Measurements from ENCODE around the gene TENM4.

Gene TENM4

GRCh38 chr11:79078999-79079398 lies 361.8 kb downstream of the TENM4 start:
- no peak overlapping the region for H3K4me3 ChIP-seq (ENCODE audit: low read length)
- DNase-seq (ENCODE audit: low read depth): no peak
- no peak for TF ChIP-seq CTCF (conservative IDR thresholded peaks at IDR 0.05; ENCODE audit: low read length)

GRCh38 chr11:79078456-79078855 lies 362.4 kb downstream of the TENM4 start:
- DNase-seq (ENCODE audit: low read depth): no peak
- no peak overlapping the region for H3K4me3 ChIP-seq (ENCODE audit: low read length)

GRCh38 chr11:79077702-79078330 lies 363.0 kb downstream of the TENM4 start:
- no peak for TF ChIP-seq CTCF (conservative IDR thresholded peaks at IDR 0.05; ENCODE audit: low read length)
- no peak overlapping the region for H3K4me3 ChIP-seq (ENCODE audit: low read length)

More at GRCh38 chr11:79078456-79078855, 362.4 kb downstream of the TENM4 start:
- TF ChIP-seq CTCF (conservative IDR thresholded peaks at IDR 0.05; ENCODE audit: low read length): no peak

GRCh38 chr11:79076526-79077115 lies 364.2 kb downstream of the TENM4 start:
- no peak overlapping the region for H3K4me3 ChIP-seq (ENCODE audit: low read length)
- peak; percentile 77 for TF ChIP-seq CTCF (conservative IDR thresholded peaks at IDR 0.05; ENCODE audit: low read length)
- DNase-seq (ENCODE audit: low read depth): peak; percentile 52

More at GRCh38 chr11:79077702-79078330, 363.0 kb downstream of the TENM4 start:
- DNase-seq (ENCODE audit: low read depth): no peak

- no peak overlapping the region for H3K4me3 ChIP-seq (ENCODE audit: low read length)
- TF ChIP-seq CTCF (conservative IDR thresholded peaks at IDR 0.05; ENCODE audit: low read length): no peak
- DNase-seq (ENCODE audit: low read depth): no peak
These were observed 366.3 kb downstream of the TENM4 start for GRCh38 chr11:79074547-79074946.

- TF ChIP-seq CTCF (conservative IDR thresholded peaks at IDR 0.05; ENCODE audit: low read length): no peak
- H3K4me3 ChIP-seq (ENCODE audit: low read length): no peak overlapping the region
- no peak for DNase-seq (ENCODE audit: low read depth)
These were observed 369.6 kb downstream of the TENM4 start for GRCh38 chr11:79071190-79071589.

- DNase-seq (ENCODE audit: low read depth): no peak
- H3K4me3 ChIP-seq (ENCODE audit: low read length): no peak overlapping the region
- no peak for TF ChIP-seq CTCF (conservative IDR thresholded peaks at IDR 0.05; ENCODE audit: low read length)
These were observed 370.3 kb downstream of the TENM4 start for GRCh38 chr11:79070518-79070917.

Data from AG10803 (cell line).